Right lobe of liver (tissue), 6 donors: ENCODE results near the gene ICE1. TPM values are rescaled to one million over a fixed set of nuclear protein-coding genes. Genes with fewer than 3 reads are reported as not detected.

Source experiments
- ATAC-seq, 4 donors: fragments of 200-7000 bp; cut with Tn5 transposase; one replicate each; pipeline ENCODE4 v1.9.1; 2020; ENCODE audit warnings: mild to moderate bottlenecking in 4 of 4, moderate library complexity in 4 of 4
- DNase-seq, 3 donors: peaks; one replicate each; pipeline ENCODE4 v3.0.0-alpha.2; 2020
- H3K27ac ChIP-seq, 3 donors: fragments of 200-600 bp; one replicate each; pipeline ENCODE4 v1.8.0; 2022
- H3K27me3 ChIP-seq, 2 donors: fragments of 200-600 bp; one replicate each; pipeline ENCODE4 v1.8.0; 2022
- H3K36me3 ChIP-seq, 4 donors: fragments of 200-600 bp; sonication (generic) in 1 of 4; one replicate each; pipeline versions ENCODE4 v1.5.1 to v1.8.0; 2017 to 2022; ENCODE audit warnings: control low read depth in 1 of 4
- H3K4me1 ChIP-seq, 4 donors: fragments of 200-600 bp; sonication (generic) in 1 of 4; one replicate each; pipeline versions ENCODE4 v1.5.1 to v1.8.0; 2017 to 2022; ENCODE audit warnings: control low read depth in 1 of 4
- H3K4me3 ChIP-seq, 3 donors: fragments of 200-600 bp; one replicate each; pipeline ENCODE4 v1.8.0; 2022
- H3K9me3 ChIP-seq, 4 donors: fragments of 200-600 bp; sonication (generic) in 1 of 4; one replicate each; pipeline versions ENCODE4 v1.5.1 to v1.8.0; 2017 to 2022; ENCODE audit warnings: control low read depth in 1 of 4
- POLR2A ChIP-seq: fragments of 450-650 bp; IDR thresholded peaks from one replicate; pipeline ENCODE4 v1.6.1; 2017; ENCODE audit warnings: antibody characterized with exemption, mild to moderate bottlenecking
- WGBS: methylation state at CpG from one replicate; pipeline ENCODE4 v1.1.6; 2018; ENCODE audit warnings: low coverage, low lambda C conversion rate; ENCODE audit not compliant: insufficient coverage; ENCODE audit errors: missing lambda C conversion rate; 5-methylcytosine and 5-hydroxymethylcytosine counted together
- intact Hi-C, 2 donors: fragments of 100-400 bp; cut with DNase I; formaldehyde crosslinking; loops; one replicate each; pipeline versions ENCODE4 v1.11.2 to v1.14.1; 2022
- total RNA-seq, 6 experiments: library from RNA; depleted of rRNA in 2 of 6; stranded (reverse); fragments of >200 nt in 2 of 6; fragmentation: NEBNext Ultra II Directional in 3 of 6; extraction: Animal tissue kit (Norgen Biotek cat#: 25700) in 3 of 6; gene quantifications; one replicate each; pipeline versions ENCODE4 v1.1.0 to v1.2.4, GENCODE V29; 2016 to 2023
- TF ChIP-seq, protein P1 (sequence below), 4 donors: fragments of 200-600 bp in 3 of 4; fragments of 450-650 bp in 1 of 4; IDR thresholded peaks; one replicate each; pipeline versions ENCODE4 v1.5.1 to v1.8.0; 2016 to 2022; ENCODE audit warnings: antibody characterized with exemption in 4 of 4, mild to moderate bottlenecking in 2 of 4
- donor health status: DM: no; HTN: yes; CAD: no.
- donor health status: DM: no; HTN: no; CAD: no.
- donor health status: DM: no; HTN: no; CAD: no.
- donor health status: DM: no; HTN: yes; CAD: no.
- donor health status: DM: no; HTN: yes; CAD: no.

Gene ICE1
- total RNA-seq, 6 experiments from 2014 or later = 8.2 to 10.7 (median 10.4) TPM

DNA sequence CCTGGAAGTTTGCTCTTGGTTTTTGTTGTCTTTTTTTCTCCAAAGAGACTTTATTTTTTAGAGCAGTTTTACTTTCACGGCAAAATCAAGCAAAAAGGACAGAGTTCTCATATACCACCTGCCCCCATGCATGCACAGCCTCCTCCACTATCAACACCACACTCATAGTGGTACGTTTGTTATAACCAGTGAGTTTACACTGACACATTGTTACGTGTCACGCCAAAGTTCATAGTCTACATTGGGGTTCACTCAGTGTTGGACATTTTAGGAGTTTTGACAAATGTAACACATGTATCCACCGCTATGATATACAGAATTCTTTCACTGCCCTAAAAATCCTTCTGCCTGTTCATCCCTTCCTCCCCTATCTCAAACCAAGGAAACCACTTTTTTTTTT lies 7.5 kb upstream of the ICE1 start:
- Histone ChIP-seq H3K9me3 (no peaks in the 10 kb centered on the region), H3K27me3 (no peaks in the 10 kb centered on the region), H3K27ac (no peak overlapping the region), H3K36me3 (no peaks in the 10 kb centered on the region), H3K4me1 (no peaks in the 10 kb centered on the region), H3K4me3 (no peak overlapping the region)
- intact Hi-C loops = loop anchor here (10.0 kb wide), 2 partner anchors 270 to 540 kb away; partner anchors contain the start of gene ADAMTS16 (in 1 of the 2)
- 74% methylated on average over 5 of the region's 5 CpGs for WGBS
- TF ChIP-seq, protein P1, sequence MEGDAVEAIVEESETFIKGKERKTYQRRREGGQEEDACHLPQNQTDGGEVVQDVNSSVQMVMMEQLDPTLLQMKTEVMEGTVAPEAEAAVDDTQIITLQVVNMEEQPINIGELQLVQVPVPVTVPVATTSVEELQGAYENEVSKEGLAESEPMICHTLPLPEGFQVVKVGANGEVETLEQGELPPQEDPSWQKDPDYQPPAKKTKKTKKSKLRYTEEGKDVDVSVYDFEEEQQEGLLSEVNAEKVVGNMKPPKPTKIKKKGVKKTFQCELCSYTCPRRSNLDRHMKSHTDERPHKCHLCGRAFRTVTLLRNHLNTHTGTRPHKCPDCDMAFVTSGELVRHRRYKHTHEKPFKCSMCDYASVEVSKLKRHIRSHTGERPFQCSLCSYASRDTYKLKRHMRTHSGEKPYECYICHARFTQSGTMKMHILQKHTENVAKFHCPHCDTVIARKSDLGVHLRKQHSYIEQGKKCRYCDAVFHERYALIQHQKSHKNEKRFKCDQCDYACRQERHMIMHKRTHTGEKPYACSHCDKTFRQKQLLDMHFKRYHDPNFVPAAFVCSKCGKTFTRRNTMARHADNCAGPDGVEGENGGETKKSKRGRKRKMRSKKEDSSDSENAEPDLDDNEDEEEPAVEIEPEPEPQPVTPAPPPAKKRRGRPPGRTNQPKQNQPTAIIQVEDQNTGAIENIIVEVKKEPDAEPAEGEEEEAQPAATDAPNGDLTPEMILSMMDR (IDR thresholded peaks at IDR 0.05) = no peak
- no peak for TF ChIP-seq POLR2A
- ATAC-seq = no peak
- no peak for DNase-seq

DNA sequence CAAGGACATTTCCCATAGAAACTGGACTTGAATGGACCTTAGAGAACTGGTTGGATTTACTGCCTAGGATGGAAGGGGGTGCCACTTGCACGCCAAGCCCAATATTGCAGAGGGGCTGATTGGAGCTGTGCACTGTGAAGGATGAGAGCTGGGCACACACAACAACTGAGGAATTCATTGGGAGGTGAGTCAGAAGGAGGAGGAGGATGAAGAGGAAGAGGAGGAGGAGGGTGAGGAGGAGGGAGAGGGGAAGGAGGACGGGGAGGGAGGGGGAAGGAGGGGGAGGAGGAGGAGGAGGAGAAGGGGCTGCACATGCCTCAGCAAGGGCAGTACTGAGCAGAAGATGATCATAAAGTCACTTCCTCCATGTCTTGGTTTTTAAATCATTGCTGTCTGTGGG lies 5.7 kb upstream of the ICE1 start:
- 41% methylated on average over 2 of the region's 2 CpGs for WGBS
- no peak for ATAC-seq
- intact Hi-C loops = loop anchor here (10.0 kb wide), 2 partner anchors 272 to 542 kb away; partner anchors contain the start of gene ADAMTS16 (in 1 of the 2)

DNA sequence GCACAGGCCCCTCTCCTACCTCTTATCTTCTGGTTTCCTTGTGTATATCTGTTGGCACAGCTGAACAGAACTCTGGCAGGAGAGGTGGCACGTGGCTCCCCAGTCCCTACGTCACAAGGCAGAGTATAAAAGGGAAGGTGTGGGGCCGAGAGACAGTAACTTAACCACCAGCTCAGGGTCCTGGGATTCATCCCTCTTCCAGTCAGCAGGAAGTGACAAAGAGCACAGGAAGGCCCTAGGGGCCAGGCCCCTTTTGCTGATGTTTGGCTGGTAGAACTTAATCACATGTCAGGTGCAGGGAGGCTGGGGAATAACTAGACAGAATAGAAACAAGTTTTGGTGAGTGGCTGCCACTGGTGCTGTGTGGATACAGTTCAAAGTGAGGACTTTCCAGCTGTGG lies 4.5 kb upstream of the ICE1 start:
- Histone ChIP-seq H3K4me1 (peaks cover 0 to 15% (median 3%) of the 10 kb centered on the region in 4 donors), H3K9me3 (no peaks in the 10 kb centered on the region), H3K36me3 (no peaks in the 10 kb centered on the region), H3K27ac (no peak overlapping the region), H3K27me3 (no peaks in the 10 kb centered on the region), H3K4me3 (no peak overlapping the region)
- TF ChIP-seq POLR2A = no peak
- TF ChIP-seq, protein P1 (IDR thresholded peaks at IDR 0.05) = no peak
- intact Hi-C loops = loop anchor here (10.0 kb wide), 2 partner anchors 273 to 543 kb away; partner anchors contain the start of gene ADAMTS16 (in 1 of the 2)
- 29% methylated on average over 1 of the region's 3 CpGs for WGBS
- ATAC-seq (no peak), DNase-seq (no peak)

More for the DNA sequence above, 5.7 kb upstream of the ICE1 start:
- H3K9me3 ChIP-seq = no peaks in the 10 kb centered on the region
- no peak for DNase-seq
- no peaks in the 10 kb centered on the region for H3K36me3 ChIP-seq
- H3K27ac ChIP-seq = no peak overlapping the region
- H3K27me3 ChIP-seq = no peaks in the 10 kb centered on the region
- no peak overlapping the region for H3K4me3 ChIP-seq
- TF ChIP-seq, protein P1 (IDR thresholded peaks at IDR 0.05) = no peak
- TF ChIP-seq POLR2A = no peak
- peaks cover 0 to 15% (median 3%) of the 10 kb centered on the region in 4 donors for H3K4me1 ChIP-seq

DNA sequence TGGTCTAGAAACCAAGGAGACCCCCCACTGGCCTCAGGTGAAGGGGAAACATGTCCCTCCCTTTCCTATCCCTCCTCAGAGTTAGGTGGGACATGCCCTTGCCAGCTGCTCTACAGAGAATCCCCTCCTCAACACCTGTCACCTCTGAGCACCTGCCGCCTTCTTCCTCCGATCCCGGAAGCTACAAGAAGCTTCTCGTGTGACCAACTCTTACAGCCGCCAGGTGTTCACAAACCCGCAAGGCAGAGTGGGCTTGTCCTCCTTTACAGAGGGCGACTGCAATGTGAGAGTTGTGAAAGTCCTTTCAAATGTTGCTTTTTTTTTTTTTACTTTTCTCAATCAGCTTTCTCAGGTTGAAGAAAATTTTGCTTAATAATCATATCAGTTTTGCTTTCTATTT lies 3.7 kb upstream of the ICE1 start:
- DNase-seq (no peak), ATAC-seq (no peak)
- Histone ChIP-seq H3K9me3 (no peaks in the 10 kb centered on the region), H3K4me3 (no peak overlapping the region), H3K27me3 (no peaks in the 10 kb centered on the region), H3K27ac (no peak overlapping the region), H3K36me3 (no peaks in the 10 kb centered on the region), H3K4me1 (peaks cover 0 to 22% (median 6%) of the 10 kb centered on the region in 4 donors)
- no peak for TF ChIP-seq POLR2A
- TF ChIP-seq, protein P1 (IDR thresholded peaks at IDR 0.05) = no peak
- intact Hi-C loops = loop anchor here (10.0 kb wide), 2 partner anchors 274 to 544 kb away; partner anchors contain the start of gene ADAMTS16 (in 1 of the 2)
- WGBS = 83% methylated on average over 4 of the region's 7 CpGs
